Measurements from ENCODE around the gene CLTB.
"Not testable (repeated sequence)": the region's sequence is repeated elsewhere in the genome, so short reads cannot be mapped to it uniquely, and the experiment has no call there.

The CLTB gene

GRCh38 chr5:176415952-176416924 lies at the start of gene CLTB:
Gene CLTB (minus strand): TSS chr5:176416539. CDS start chr5:176416363, 176 bp downstream.
- DNase-seq (ENCODE audit: extremely low read depth in 1 of 2, low read depth in 1 of 2), result peak; percentile 60 to 94

GRCh38 chr5:176463113-176463764 lies 46.9 kb upstream of the CLTB start:
- DNase-seq (ENCODE audit: extremely low read depth in 1 of 2, low read depth in 1 of 2), result no peak

DNA sequence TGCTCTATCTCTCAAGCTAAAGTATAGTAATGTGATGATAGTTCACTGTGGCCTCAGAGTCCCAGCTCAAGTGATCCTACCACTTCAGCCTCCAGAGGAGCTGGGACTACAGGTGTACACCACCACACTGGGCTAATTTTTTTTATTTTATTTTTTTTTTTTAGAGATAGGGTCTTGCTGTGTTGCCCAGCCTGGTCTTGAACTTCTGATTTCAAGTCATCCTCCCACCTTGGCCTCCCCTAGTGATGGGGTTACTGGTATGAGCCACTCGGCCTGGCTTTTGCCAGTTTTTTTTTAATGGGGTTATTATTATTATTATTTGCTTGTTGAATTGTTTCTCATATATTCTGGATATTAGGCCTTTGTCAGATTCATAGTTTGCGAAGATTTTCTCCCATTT lies 45.0 kb upstream of the CLTB start:
- DNase-seq (ENCODE audit: extremely low read depth in 1 of 2, low read depth in 1 of 2), result no peak

GRCh38 chr5:176458904-176459561 lies 42.7 kb upstream of the CLTB start:
- no peak for DNase-seq (ENCODE audit: extremely low read depth in 1 of 2, low read depth in 1 of 2)

DNA sequence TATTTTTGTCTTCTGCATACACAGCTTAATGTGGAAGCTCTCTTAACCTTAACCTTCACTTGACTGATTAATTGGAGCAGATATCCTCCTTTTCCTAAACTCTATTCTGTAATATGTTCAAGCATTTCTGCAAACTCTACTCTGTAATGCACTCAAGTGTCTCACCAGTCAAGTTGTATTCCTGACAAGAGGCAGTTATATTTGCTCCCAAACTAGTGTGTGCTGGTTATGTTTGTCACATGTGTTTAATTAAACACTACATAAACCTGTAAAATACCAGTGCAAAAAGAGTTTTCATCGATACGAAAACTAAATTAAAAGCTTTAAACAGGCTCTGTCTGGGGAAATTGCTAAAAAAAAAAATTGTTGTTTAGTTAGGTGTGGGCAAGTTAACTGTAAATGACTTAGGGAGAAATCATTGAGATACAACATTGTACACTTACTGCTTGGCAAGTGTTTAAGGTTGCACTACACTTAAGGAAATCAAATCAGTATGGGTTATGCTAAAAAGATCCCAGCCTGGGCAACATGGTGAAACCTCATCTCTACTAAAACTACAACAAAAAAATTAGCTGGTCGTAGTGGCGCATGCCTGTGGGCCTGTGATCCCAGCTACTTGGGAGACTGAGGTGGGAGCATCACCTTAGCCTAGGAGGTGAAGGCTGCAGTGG lies 38.5 kb upstream of the CLTB start:
- DNase-seq (ENCODE audit: extremely low read depth in 1 of 2, low read depth in 1 of 2), result no peak

DNA sequence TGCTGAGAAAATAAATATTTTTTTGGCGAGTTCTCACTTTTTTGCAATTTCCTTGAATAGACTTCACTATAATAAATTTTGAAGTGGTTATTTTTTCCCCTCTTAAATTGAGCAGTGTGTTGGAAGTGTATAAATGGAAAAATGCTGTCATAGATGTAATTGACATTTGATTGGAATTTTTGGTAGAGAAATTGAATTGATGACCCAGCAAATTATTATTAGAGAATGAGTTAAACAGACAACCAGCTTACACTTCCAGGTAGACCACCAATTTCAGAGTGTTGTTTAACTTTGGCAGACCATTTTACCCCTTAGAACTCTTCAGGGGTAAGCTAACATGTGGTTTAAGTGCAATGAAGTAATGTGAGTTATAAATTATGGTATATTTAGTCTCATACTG lies 33.7 kb upstream of the CLTB start:
- no peak for DNase-seq (ENCODE audit: extremely low read depth in 1 of 2, low read depth in 1 of 2)

DNA sequence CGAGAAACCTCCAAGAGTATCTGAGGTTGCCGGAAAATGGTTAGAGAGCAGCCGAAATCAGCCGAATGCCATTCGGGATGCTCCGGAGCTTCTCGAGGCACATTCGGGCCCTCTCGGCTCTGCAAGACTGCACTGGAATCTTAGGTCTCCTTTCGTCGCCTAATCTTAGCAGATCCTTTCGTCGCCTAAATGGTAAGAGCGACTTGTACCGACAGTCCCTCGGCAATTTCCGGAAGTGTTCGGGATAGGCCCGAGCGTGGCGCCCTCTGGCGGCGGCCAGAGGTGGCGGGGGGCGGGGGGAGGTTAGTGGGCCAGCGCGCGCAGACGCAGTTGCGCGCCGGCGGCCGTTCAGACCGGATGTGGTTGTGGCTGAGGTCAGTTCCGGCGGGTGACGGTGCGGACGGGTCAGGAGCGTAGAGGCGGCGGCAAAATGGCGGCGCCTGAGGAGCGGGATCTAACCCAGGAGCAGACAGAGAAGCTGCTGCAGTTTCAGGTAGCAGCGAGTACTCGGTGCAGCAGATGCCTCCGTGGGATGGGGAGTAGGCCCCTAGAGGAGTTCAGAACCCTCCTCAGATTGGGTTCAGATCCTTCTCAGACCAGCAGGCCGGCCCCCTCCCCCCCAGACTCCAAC lies 31.8 kb upstream of the CLTB start, which contains the start of gene FAF2:
Gene FAF2 (plus strand): TSS at position 408 of the 631 bp plus-strand sequence. CDS start 23 bp downstream, at position 431.
- peak; percentile 87 to 97 for DNase-seq (ENCODE audit: extremely low read depth in 1 of 2, low read depth in 1 of 2)

DNA sequence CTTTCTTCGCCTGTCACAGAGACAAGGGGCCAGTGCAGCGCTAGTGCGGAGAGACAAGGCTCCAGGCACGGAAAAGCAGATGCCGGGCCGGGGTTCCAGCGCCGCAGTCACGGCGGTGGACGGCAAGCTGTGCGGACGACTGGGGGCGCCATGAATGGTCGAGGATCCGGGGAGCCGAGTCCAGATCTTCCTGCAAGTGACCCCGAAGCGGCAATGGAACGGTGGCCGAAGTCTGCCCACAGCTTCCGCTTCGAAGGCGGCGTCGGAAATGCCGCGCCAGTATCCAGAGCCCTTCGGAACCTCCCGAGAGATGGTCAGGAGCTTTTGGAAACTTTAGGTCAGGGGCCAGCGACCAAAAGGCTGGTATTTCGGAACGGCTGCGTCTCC lies 31.2 kb upstream of the CLTB start:
- DNase-seq (ENCODE audit: extremely low read depth in 1 of 2, low read depth in 1 of 2), result peak in 1 of 2 donors; percentile 1

GRCh38 chr5:176446884-176447590 lies 30.7 kb upstream of the CLTB start:
- no peak for DNase-seq (ENCODE audit: extremely low read depth in 1 of 2, low read depth in 1 of 2)

GRCh38 chr5:176446028-176446665 lies 29.8 kb upstream of the CLTB start:
- DNase-seq (ENCODE audit: extremely low read depth in 1 of 2, low read depth in 1 of 2), result no peak

GRCh38 chr5:176444742-176445141 lies 28.4 kb upstream of the CLTB start:
- no peak for DNase-seq (ENCODE audit: extremely low read depth in 1 of 2, low read depth in 1 of 2)

GRCh38 chr5:176442911-176443310 lies 26.6 kb upstream of the CLTB start:
- DNase-seq (ENCODE audit: extremely low read depth in 1 of 2, low read depth in 1 of 2), result not testable (repeated sequence)

GRCh38 chr5:176441921-176442323 lies 25.6 kb upstream of the CLTB start:
- DNase-seq (ENCODE audit: extremely low read depth in 1 of 2, low read depth in 1 of 2), result no peak

DNA sequence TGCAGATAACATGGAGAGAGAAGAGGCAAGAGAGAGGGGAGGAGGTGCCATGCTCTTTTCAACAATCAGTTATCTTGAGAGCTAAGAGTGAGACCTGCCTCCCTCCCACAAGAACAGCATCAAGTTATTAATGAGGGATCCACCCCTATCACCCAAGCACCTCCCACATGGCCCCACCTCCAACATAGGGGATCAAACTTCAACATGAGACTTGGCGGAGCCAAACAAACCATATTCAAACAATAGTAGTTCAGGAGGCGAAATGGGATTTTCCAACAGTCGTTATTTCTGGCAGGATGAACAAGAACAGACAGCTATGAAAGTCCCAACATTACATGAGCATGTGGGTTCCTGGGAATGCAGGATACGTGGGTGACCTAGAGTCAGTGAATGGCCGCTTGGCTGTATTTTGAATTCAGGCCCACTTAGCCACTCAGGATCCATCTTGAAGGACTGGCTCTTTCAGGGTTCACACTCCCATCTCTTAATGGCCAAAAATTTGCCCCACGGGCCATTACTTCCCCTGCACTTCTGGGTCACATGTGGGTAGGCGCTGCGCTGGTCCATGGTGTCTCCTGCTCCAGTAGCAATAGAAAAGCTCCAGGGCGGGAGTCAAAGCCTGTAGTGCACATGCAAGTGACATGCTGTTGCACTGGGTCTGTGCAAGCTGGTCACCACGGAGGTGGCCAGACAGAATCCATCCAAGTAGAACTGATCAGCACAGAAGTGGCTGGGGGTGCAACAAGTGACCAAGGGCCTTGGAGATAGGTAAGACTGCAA lies 24.8 kb upstream of the CLTB start:
- no peak for DNase-seq (ENCODE audit: extremely low read depth in 1 of 2, low read depth in 1 of 2)

DNA sequence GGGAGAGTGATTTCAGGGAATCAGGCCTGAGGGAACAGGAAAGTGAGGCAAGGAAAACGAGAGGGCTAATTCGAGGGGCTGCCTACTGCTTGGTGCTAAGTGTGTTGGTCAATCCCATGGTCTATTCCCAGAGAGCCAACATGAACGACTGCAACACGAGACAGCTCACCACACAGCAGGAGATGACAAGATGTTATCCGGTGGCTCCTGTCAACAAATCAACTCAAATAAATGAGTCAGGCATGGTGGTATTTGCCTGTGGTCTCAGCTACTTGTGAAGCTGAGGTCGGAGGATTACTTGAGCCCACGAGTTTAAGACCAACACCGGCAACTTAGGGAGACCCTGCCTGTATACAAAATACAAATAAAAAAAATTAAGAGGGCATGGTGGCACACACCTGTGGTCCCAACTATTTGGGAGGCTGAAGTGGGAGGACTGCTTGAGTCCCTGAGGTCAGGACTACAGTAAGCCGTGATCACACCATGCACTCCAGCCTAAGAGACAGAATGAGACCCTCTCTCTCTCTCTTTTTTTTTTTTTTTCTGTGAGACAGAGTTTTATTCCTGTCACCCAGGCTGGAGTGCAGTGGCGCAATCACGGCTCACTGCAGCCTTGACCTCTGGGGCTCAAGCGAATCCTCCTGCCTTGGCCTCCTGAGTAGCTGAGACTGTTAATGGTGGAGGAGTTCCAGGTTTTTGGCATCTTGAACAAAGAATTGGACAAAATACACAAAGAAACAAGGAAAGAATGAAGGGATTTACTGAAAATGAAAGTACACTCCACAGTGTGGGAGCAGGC lies 22.8 kb upstream of the CLTB start:
- DNase-seq (ENCODE audit: extremely low read depth in 1 of 2, low read depth in 1 of 2), result no peak

GRCh38 chr5:176436656-176437055 lies 20.3 kb upstream of the CLTB start:
- DNase-seq (ENCODE audit: extremely low read depth in 1 of 2, low read depth in 1 of 2), result no peak

- DNase-seq (ENCODE audit: extremely low read depth in 1 of 2, low read depth in 1 of 2), result no peak
Measured at GRCh38 chr5:176432707-176433106, 16.4 kb upstream of the CLTB start.

DNA sequence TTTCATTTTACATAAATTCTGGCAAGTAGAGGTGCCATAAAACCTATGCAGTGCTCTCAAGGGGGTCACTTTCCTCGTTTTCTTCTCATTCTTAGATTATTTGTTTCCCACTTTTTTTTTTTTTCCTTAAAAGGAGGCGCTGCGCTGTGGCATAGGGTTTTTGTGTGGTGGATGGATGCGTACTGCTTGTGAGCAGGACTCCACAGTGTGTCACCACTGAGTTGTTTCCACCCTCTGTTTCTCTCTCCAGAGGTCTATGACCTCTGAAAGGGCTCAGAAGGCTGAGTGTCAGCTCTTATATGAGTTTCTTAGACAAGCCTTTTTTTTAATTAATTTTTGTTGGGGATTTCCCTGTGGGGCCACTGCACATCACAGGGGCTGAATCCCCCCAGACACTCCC lies 13.6 kb upstream of the CLTB start:
- no peak for DNase-seq (ENCODE audit: extremely low read depth in 1 of 2, low read depth in 1 of 2)

All from activated CD8-positive, alpha-beta memory T cell treated with anti-CD3 and anti-CD28 coated beads for 1 hour (primary cell).